GM19043 (cell line): Measurements from ENCODE around the gene GART.
"Not testable (repeated sequence)": the region's sequence is repeated elsewhere in the genome, so short reads cannot be mapped to it uniquely, and the experiment has no call there.

ENCODE experiments used
- ATAC-seq: cut with Tn5 transposase; IDR thresholded peaks from one replicate; pipeline ENCODE4 v1.9.1; 2021; ENCODE audit warnings: low read depth; ENCODE audit not compliant: unreplicated experiment

Gene GART

GRCh38 chr21:33541756-33542639 lies at the start of gene GART:
Gene GART (minus strand): TSS chr21:33542117. CDS start chr21:33539315, 2,802 bp downstream.
- peak; percentile 41 for ATAC-seq

GRCh38 chr21:33588485-33589335 lies 46.8 kb upstream of the GART start, which contains the start of gene DONSON:
Gene DONSON (minus strand): TSS chr21:33588684. CDS start chr21:33588641, 43 bp downstream.
- ATAC-seq = peak; percentile 93

GRCh38 chr21:33587792-33588484 lies 46.0 kb upstream of the GART start:
- peak; percentile 23 for ATAC-seq

GRCh38 chr21:33586927-33587326 lies 45.0 kb upstream of the GART start:
- ATAC-seq = no peak

GRCh38 chr21:33584455-33584854 lies 42.5 kb upstream of the GART start:
- no peak for ATAC-seq

GRCh38 chr21:33578959-33579542 lies 37.1 kb upstream of the GART start:
- no peak for ATAC-seq

GRCh38 chr21:33578214-33578613 lies 36.3 kb upstream of the GART start:
- ATAC-seq = no peak

- ATAC-seq = not testable (repeated sequence)
These were observed 34.8 kb upstream of the GART start for GRCh38 chr21:33576741-33577141.

- no peak for ATAC-seq
These were observed 30.4 kb upstream of the GART start for GRCh38 chr21:33572350-33572749.

GRCh38 chr21:33569991-33570390 lies 28.1 kb upstream of the GART start:
- ATAC-seq = no peak

GRCh38 chr21:33568448-33568847 lies 26.5 kb upstream of the GART start:
- no peak for ATAC-seq

- no peak for ATAC-seq
These were observed 26.0 kb upstream of the GART start for GRCh38 chr21:33567914-33568313.

GRCh38 chr21:33566514-33566913 lies 24.6 kb upstream of the GART start:
- ATAC-seq = no peak

- ATAC-seq = no peak
These were observed 20.5 kb upstream of the GART start for GRCh38 chr21:33562389-33562788.

GRCh38 chr21:33561373-33561772 lies 19.5 kb upstream of the GART start:
- ATAC-seq = no peak

GRCh38 chr21:33560965-33561364 lies 19.0 kb upstream of the GART start:
- no peak for ATAC-seq

GRCh38 chr21:33559813-33560212 lies 17.9 kb upstream of the GART start:
- ATAC-seq = no peak

- no peak for ATAC-seq
These were observed 17.0 kb upstream of the GART start for GRCh38 chr21:33558777-33559421.

GRCh38 chr21:33557447-33557846 lies 15.5 kb upstream of the GART start:
- no peak for ATAC-seq

GRCh38 chr21:33554982-33555344 lies 13.0 kb upstream of the GART start:
- ATAC-seq = no peak
